ENCODE results near the gene FOXJ1.

GRCh38 chr17:76138234-76138895 is 2.7 kb downstream of the FOXJ1 start:
- TF ChIP-seq ELK1 (IDR thresholded peaks at IDR 0.05; ENCODE audit: borderline replicate concordance, low read depth, low read length) (no peak), CTCF (conservative IDR thresholded peaks at IDR 0.05; ENCODE audit: low read depth, low read length) (no peak), POLR2A (IDR thresholded peaks at IDR 0.05; ENCODE audit: low read depth, low read length) (no peak), SMC3 (IDR thresholded peaks at IDR 0.05; ENCODE audit: low read depth, low read length) (no peak), RAD21 (IDR thresholded peaks at IDR 0.05; ENCODE audit: low read length) (no peak), BHLHE40 (IDR thresholded peaks at IDR 0.05; ENCODE audit: low read depth, low read length) (no peak), RFX5 (IDR thresholded peaks at IDR 0.05; ENCODE audit: low read depth, low read length) (no peak), CHD1 (IDR thresholded peaks at IDR 0.05; ENCODE audit: low read depth, low read length) (no peak), MXI1 (IDR thresholded peaks at IDR 0.05; ENCODE audit: borderline replicate concordance, low read depth, low read length) (no peak), MAZ (IDR thresholded peaks at IDR 0.05; ENCODE audit: borderline replicate concordance, low read depth, low read length) (no peak), NFE2L2 (IDR thresholded peaks at IDR 0.05; ENCODE audit: low read depth, low read length) (no peak), FOS (IDR thresholded peaks at IDR 0.05; ENCODE audit: low read depth, low read length) (no peak), CEBPB (IDR thresholded peaks at IDR 0.05; ENCODE audit: low read depth, low read length) (no peak)
- TF ChIP-seq, protein P1, sequence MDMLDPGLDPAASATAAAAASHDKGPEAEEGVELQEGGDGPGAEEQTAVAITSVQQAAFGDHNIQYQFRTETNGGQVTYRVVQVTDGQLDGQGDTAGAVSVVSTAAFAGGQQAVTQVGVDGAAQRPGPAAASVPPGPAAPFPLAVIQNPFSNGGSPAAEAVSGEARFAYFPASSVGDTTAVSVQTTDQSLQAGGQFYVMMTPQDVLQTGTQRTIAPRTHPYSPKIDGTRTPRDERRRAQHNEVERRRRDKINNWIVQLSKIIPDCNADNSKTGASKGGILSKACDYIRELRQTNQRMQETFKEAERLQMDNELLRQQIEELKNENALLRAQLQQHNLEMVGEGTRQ (IDR thresholded peaks at IDR 0.05; ENCODE audit: low read depth, low read length): no peak

All from IMR-90 (cell line).